Esophagus muscularis mucosa (tissue), 4 donors: ENCODE data around the gene COIL.

Experiments
- EP300 ChIP-seq: sonication (generic); formaldehyde crosslinking; IDR thresholded peaks from one replicate; pipeline ENCODE4 v1.6.1; 2017; ENCODE audit warnings: antibody characterized with exemption
- POLR2A ChIP-seq: fragments of 450-650 bp; IDR thresholded peaks from one replicate; pipeline ENCODE4 v1.6.1; 2017; ENCODE audit warnings: antibody characterized with exemption, moderate library complexity, mild to moderate bottlenecking, low read depth
- TF ChIP-seq, protein P1 (sequence below), 3 experiments: fragments of 200-600 bp in 2 of 3; fragments of 450-650 bp in 1 of 3; sonication (generic) in 2 of 3; IDR thresholded peaks; one replicate each; pipeline ENCODE4 v1.5.1; 2017 to 2019; ENCODE audit warnings: antibody characterized with exemption in 3 of 3, mild to moderate bottlenecking in 2 of 3, moderate library complexity in 1 of 3

DNA sequence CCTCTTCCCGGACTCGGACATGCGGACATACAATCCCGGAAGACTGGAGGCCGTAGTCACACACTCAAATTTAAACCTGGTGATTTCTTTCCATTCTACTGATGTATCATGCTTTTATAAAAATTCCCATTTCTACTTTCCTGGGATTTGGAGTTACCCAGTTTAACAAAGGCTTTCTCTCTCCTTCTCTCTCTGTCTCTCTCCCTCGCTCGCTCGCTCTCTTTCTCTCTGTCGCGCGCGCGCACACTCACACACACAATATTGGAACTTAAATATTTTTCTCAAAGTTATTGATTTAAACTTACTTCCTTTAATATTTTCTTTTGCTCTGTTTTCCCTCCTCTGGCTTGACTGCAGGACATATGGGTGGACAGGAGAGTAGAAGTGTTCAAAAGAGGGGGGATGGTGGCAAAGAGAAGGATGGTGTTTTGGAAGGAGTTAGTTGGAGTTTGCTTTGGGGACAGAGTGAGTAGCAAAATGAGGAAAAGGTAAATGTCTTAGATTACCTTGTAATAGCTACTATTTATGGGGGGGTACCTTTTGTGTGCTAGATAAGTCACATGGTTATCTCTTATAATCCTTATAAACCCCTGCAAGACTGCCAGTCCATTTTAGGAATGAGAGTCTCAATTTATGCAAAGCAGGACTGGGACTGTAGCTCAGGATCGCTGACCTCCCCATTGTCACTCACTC lies 46.1 kb downstream of the COIL start:
- TF ChIP-seq EP300 (no peak), POLR2A (no peak)
- TF ChIP-seq, protein P1, sequence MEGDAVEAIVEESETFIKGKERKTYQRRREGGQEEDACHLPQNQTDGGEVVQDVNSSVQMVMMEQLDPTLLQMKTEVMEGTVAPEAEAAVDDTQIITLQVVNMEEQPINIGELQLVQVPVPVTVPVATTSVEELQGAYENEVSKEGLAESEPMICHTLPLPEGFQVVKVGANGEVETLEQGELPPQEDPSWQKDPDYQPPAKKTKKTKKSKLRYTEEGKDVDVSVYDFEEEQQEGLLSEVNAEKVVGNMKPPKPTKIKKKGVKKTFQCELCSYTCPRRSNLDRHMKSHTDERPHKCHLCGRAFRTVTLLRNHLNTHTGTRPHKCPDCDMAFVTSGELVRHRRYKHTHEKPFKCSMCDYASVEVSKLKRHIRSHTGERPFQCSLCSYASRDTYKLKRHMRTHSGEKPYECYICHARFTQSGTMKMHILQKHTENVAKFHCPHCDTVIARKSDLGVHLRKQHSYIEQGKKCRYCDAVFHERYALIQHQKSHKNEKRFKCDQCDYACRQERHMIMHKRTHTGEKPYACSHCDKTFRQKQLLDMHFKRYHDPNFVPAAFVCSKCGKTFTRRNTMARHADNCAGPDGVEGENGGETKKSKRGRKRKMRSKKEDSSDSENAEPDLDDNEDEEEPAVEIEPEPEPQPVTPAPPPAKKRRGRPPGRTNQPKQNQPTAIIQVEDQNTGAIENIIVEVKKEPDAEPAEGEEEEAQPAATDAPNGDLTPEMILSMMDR (IDR thresholded peaks at IDR 0.05) = no peak
